ENCODE results near the gene SYT12. TPM values are rescaled to one million over a fixed set of nuclear protein-coding genes. Genes with fewer than 3 reads are reported as not detected.

Gene SYT12
- total and polyA plus RNA-seq, 4 donors, result 0.47 to 12.1 (median 1.4) TPM

GRCh38 chr11:66976028-66976467 lies 46.9 kb upstream of the SYT12 start:
- DNase-seq (ENCODE audit: low spot score), result peak; percentile 63
- Histone ChIP-seq H3K36me3 (ENCODE audit: control insufficient read depth in 4 of 4, insufficient read depth in 3 of 4, low read depth in 1 of 4, low read length in 3 of 4) (no peaks in the 10 kb centered on the region), H3K4me3 (ENCODE audit: low read depth in 1 of 3, low read length in 3 of 3) (no peak overlapping the region), H3K9ac (ENCODE audit: low read depth in 1 of 2, low read length in 2 of 2) (no peak overlapping the region), H3K27ac (ENCODE audit: low read depth in 1 of 2, low read length in 2 of 2) (no peak overlapping the region), H3K27me3 (ENCODE audit: control insufficient read depth in 4 of 4, insufficient read depth in 4 of 4, low read length in 3 of 4) (no peaks in the 10 kb centered on the region), H3K4me1 (ENCODE audit: control insufficient read depth in 4 of 4, insufficient read depth in 4 of 4, low read length in 3 of 4) (peaks cover 6 to 19% (median 11%) of the 10 kb centered on the region in 4 donors), H3K9me3 (ENCODE audit: control insufficient read depth in 4 of 4, low read length in 3 of 4) (peaks cover 0 to 4% (median under 1%) of the 10 kb centered on the region in 4 donors)
- 61% methylated on average over 9 of the region's 9 CpGs for WGBS
- TF ChIP-seq RXRA (IDR thresholded peaks at IDR 0.05), result no peak
- TF ChIP-seq CTCF (IDR thresholded peaks at IDR 0.05; ENCODE audit: low read depth, low read length, missing input control), result peak; percentile 63
- TF ChIP-seq FOXA1 (IDR thresholded peaks at IDR 0.05), result no peak
- TF ChIP-seq RAD21 (IDR thresholded peaks at IDR 0.05), result peak; percentile 86 to 88

- TF ChIP-seq HNF4A (conservative IDR thresholded peaks at IDR 0.05) (no peak), JUND (IDR thresholded peaks at IDR 0.05) (no peak), RAD21 (IDR thresholded peaks at IDR 0.05) (no peak), EGR1 (IDR thresholded peaks at IDR 0.05; ENCODE audit: low read depth in 2 of 2) (no peak), GABPA (IDR thresholded peaks at IDR 0.05 in 1 of 2, conservative IDR thresholded peaks at IDR 0.05 in 1 of 2) (no peak), YY1 (IDR thresholded peaks at IDR 0.05) (no peak), RXRA (IDR thresholded peaks at IDR 0.05) (no peak), ZBTB33 (IDR thresholded peaks at IDR 0.05) (no peak)
- no peak overlapping the region for H3K4me3 ChIP-seq (ENCODE audit: low read depth in 1 of 3, low read length in 3 of 3)
- WGBS, result 94% methylated on average over 6 of the region's 6 CpGs
- no peaks in the 10 kb centered on the region for H3K36me3 ChIP-seq (ENCODE audit: control insufficient read depth in 4 of 4, insufficient read depth in 3 of 4, low read depth in 1 of 4, low read length in 3 of 4)
- peaks cover 0 to 4% (median under 1%) of the 10 kb centered on the region in 4 donors for H3K9me3 ChIP-seq (ENCODE audit: control insufficient read depth in 4 of 4, low read length in 3 of 4)
- peaks cover 0 to 11% (median 5%) of the 10 kb centered on the region in 4 donors for H3K4me1 ChIP-seq (ENCODE audit: control insufficient read depth in 4 of 4, insufficient read depth in 4 of 4, low read length in 3 of 4)
- no peak overlapping the region for H3K9ac ChIP-seq (ENCODE audit: low read depth in 1 of 2, low read length in 2 of 2)
- H3K27me3 ChIP-seq (ENCODE audit: control insufficient read depth in 4 of 4, insufficient read depth in 4 of 4, low read length in 3 of 4), result no peaks in the 10 kb centered on the region
- H3K27ac ChIP-seq (ENCODE audit: low read depth in 1 of 2, low read length in 2 of 2), result no peak overlapping the region
- DNase-seq (ENCODE audit: low spot score), result no peak
Measured at GRCh38 chr11:66976925-66977324, 46.0 kb upstream of the SYT12 start.

GRCh38 chr11:66978229-66978628 lies 44.7 kb upstream of the SYT12 start:
- H3K9ac ChIP-seq (ENCODE audit: low read depth in 1 of 2, low read length in 2 of 2), result no peak overlapping the region
- no peak for TF ChIP-seq FOXA1 (IDR thresholded peaks at IDR 0.05)
- no peak for TF ChIP-seq TAF1 (conservative IDR thresholded peaks at IDR 0.05)
- no peak for TF ChIP-seq JUND (IDR thresholded peaks at IDR 0.05)
- TF ChIP-seq EGR1 (IDR thresholded peaks at IDR 0.05; ENCODE audit: low read depth in 2 of 2), result no peak
- TF ChIP-seq RXRA (IDR thresholded peaks at IDR 0.05), result no peak
- TF ChIP-seq ZBTB33 (IDR thresholded peaks at IDR 0.05), result no peak
- no peak for TF ChIP-seq RAD21 (IDR thresholded peaks at IDR 0.05)
- no peak for TF ChIP-seq MAX (IDR thresholded peaks at IDR 0.05)
- TF ChIP-seq CTCF (IDR thresholded peaks at IDR 0.05; ENCODE audit: low read depth, low read length, missing input control), result no peak
- TF ChIP-seq NR2F2 (IDR thresholded peaks at IDR 0.05), result no peak
- TF ChIP-seq HNF4G (IDR thresholded peaks at IDR 0.05), result no peak
- no peak for TF ChIP-seq FOXA2 (IDR thresholded peaks at IDR 0.05)
- no peak for TF ChIP-seq YY1 (IDR thresholded peaks at IDR 0.05)
- no peak overlapping the region for H3K4me3 ChIP-seq (ENCODE audit: low read depth in 1 of 3, low read length in 3 of 3)

More at GRCh38 chr11:66978229-66978628, 44.7 kb upstream of the SYT12 start:
- H3K27ac ChIP-seq (ENCODE audit: low read depth in 1 of 2, low read length in 2 of 2), result no peak overlapping the region
- H3K9me3 ChIP-seq (ENCODE audit: control insufficient read depth in 4 of 4, low read length in 3 of 4), result peaks cover 0 to 4% (median under 1%) of the 10 kb centered on the region in 4 donors
- WGBS, result 94% methylated on average over 2 of the region's 2 CpGs
- peaks cover 0 to 13% (median 6%) of the 10 kb centered on the region in 4 donors for H3K4me1 ChIP-seq (ENCODE audit: control insufficient read depth in 4 of 4, insufficient read depth in 4 of 4, low read length in 3 of 4)
- DNase-seq (ENCODE audit: low spot score), result no peak
- no peaks in the 10 kb centered on the region for H3K27me3 ChIP-seq (ENCODE audit: control insufficient read depth in 4 of 4, insufficient read depth in 4 of 4, low read length in 3 of 4)
- no peaks in the 10 kb centered on the region for H3K36me3 ChIP-seq (ENCODE audit: control insufficient read depth in 4 of 4, insufficient read depth in 3 of 4, low read depth in 1 of 4, low read length in 3 of 4)
